Left lung (tissue), 10 donors: ENCODE data around the gene PTP4A2. TPM values are rescaled to one million over a fixed set of nuclear protein-coding genes. Genes with fewer than 3 reads are reported as not detected.

Source experiments
- ATAC-seq: fragments of 200-7000 bp; cut with Tn5 transposase; one replicate; pipeline ENCODE4 v1.9.1; 2020; ENCODE audit warnings: moderate library complexity
- DNase-seq, 4 donors: peaks; one replicate each; pipeline ENCODE4 v3.0.0-alpha.2; 2013 to 2020
- H3K27ac ChIP-seq, 2 donors: fragments of 200-600 bp; sonication (generic) in 1 of 2; one replicate each; pipeline versions ENCODE4 v1.5.0 to v1.8.0; 2020 to 2021
- H3K27me3 ChIP-seq, 2 donors: fragments of 200-600 bp; sonication (generic) in 1 of 2; one replicate each; pipeline versions ENCODE4 v1.5.0 to v1.8.0; 2020 to 2021
- H3K36me3 ChIP-seq, 2 donors: fragments of 200-600 bp; sonication (generic) in 1 of 2; one replicate each; pipeline versions ENCODE4 v1.5.0 to v1.8.0; 2020 to 2021
- H3K4me1 ChIP-seq, 2 donors: fragments of 200-600 bp; one replicate each; pipeline ENCODE4 v1.8.0; 2021
- H3K4me3 ChIP-seq, 2 donors: fragments of 200-600 bp; sonication (generic) in 1 of 2; one replicate each; pipeline versions ENCODE4 v1.5.0 to v1.8.0; 2020 to 2021; ENCODE audit warnings: mild to moderate bottlenecking in 1 of 2
- H3K9me3 ChIP-seq, 2 donors: fragments of 200-600 bp; sonication (generic) in 1 of 2; one replicate each; pipeline versions ENCODE4 v1.5.0 to v1.8.0; 2020 to 2021
- intact Hi-C, 2 donors: fragments of 100-400 bp; cut with DNase I; formaldehyde crosslinking; loops; one replicate each; pipeline versions ENCODE4 v1.11.2 to v1.14.2; 2022
- polyA plus RNA-seq, 6 donors: library from polyadenylated mRNA; unstranded; fragments of 120-200 nt; gene quantifications; one replicate each; pipeline ENCODE4 v1.2.1, GENCODE V29; 2013; ENCODE audit not compliant: insufficient read length in 6 of 6
- total RNA-seq, 2 donors: library from RNA; stranded (reverse); fragmentation: NEBNext Ultra II Directional; extraction: Animal tissue kit (Norgen Biotek cat#: 25700); gene quantifications; one replicate each; pipeline ENCODE4 v1.2.1, GENCODE V29; 2021
- TF ChIP-seq, protein P1 (sequence below), 2 donors: fragments of 200-600 bp; sonication (generic) in 1 of 2; IDR thresholded peaks; one replicate each; pipeline versions ENCODE4 v1.5.0 to v1.8.0; 2021; ENCODE audit warnings: antibody characterized with exemption in 2 of 2
- donor health status: DM: no; HTN: yes; CAD: no.
- donor health status: DM: no; HTN: no; CAD: no.

Gene PTP4A2
- total and polyA plus RNA-seq, 8 donors = 193 to 272 (median 228) TPM

DNA sequence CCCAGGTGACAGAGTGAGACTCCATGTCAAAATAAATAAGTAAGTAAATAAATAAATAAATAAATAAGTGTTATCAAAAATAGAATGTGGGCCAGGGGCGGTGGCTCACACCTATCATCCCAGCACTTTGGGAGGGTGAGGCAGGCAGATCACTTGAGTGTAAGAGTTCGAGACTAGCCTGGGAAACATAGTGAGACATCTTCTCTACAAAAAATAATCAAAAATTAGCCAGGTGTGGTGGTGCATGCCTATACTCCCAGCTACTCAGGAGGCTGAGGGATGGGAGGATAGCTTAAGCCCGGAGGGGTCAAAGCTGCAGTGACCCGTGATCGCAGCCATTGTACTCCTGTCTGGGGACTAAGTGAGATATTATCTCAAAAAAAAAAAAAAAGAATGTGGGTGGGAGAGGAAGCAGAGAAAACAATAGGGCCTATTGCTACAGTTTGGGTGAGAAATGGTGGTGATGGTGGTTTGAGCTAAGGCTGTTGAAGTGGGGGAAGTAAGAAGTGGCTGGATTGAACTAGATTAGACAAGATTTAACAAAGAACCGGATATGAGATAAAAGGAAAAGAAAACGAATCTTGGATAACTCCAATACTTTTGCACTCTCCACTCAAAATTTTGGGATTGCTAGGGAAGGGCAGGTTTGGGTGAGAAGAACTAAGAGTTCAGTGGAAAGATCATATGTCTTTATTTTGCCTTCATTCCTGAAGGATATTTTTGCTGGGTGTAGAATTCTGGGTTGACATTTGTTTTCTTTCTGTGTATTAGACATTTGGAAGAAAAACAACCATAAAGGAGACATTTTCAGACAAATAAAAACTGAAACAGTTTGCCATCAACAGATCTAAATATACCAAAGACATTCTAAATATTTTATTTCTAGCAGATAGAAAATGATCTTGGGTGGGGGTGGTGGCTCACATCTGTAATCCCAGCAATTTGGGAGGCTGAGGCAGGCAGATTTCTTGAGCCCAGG lies 65.2 kb downstream of the PTP4A2 start:
- Histone ChIP-seq H3K27me3 (no peaks in the 10 kb centered on the region), H3K9me3 (no peaks in the 10 kb centered on the region), H3K27ac (no peak overlapping the region), H3K4me1 (no peaks in the 10 kb centered on the region), H3K36me3 (no peaks in the 10 kb centered on the region), H3K4me3 (no peak overlapping the region)
- DNase-seq (no peak), ATAC-seq (no peak)
- intact Hi-C loops = no loop called here
- TF ChIP-seq, protein P1, sequence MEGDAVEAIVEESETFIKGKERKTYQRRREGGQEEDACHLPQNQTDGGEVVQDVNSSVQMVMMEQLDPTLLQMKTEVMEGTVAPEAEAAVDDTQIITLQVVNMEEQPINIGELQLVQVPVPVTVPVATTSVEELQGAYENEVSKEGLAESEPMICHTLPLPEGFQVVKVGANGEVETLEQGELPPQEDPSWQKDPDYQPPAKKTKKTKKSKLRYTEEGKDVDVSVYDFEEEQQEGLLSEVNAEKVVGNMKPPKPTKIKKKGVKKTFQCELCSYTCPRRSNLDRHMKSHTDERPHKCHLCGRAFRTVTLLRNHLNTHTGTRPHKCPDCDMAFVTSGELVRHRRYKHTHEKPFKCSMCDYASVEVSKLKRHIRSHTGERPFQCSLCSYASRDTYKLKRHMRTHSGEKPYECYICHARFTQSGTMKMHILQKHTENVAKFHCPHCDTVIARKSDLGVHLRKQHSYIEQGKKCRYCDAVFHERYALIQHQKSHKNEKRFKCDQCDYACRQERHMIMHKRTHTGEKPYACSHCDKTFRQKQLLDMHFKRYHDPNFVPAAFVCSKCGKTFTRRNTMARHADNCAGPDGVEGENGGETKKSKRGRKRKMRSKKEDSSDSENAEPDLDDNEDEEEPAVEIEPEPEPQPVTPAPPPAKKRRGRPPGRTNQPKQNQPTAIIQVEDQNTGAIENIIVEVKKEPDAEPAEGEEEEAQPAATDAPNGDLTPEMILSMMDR (IDR thresholded peaks at IDR 0.05) = no peak

DNA sequence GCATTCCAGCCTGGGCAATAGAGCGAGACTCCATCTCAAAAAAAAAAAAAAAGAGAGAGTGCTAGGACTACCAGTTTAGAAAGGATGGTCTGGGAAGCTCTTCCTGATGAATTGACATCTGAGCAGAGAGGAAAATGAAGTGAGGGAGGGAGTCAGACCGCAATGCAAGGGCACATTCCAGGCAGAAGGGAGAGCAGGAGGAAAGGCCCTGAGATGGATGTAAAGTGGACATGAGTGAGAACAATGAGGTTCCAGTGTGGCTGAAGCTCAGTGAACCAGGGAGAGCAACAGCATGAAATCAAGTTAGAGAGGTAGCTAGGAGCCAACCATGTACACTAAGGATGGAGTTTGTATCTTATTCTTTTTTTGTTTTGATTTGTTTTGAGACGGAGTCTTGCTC lies 66.5 kb downstream of the PTP4A2 start:
- DNase-seq = no peak
- ATAC-seq = no peak
- Histone ChIP-seq H3K27me3 (no peaks in the 10 kb centered on the region), H3K4me1 (no peaks in the 10 kb centered on the region), H3K36me3 (no peaks in the 10 kb centered on the region), H3K9me3 (no peaks in the 10 kb centered on the region), H3K4me3 (no peak overlapping the region), H3K27ac (no peak overlapping the region)
- intact Hi-C loops = no loop called here
- TF ChIP-seq, protein P1 (IDR thresholded peaks at IDR 0.05) = no peak

DNA sequence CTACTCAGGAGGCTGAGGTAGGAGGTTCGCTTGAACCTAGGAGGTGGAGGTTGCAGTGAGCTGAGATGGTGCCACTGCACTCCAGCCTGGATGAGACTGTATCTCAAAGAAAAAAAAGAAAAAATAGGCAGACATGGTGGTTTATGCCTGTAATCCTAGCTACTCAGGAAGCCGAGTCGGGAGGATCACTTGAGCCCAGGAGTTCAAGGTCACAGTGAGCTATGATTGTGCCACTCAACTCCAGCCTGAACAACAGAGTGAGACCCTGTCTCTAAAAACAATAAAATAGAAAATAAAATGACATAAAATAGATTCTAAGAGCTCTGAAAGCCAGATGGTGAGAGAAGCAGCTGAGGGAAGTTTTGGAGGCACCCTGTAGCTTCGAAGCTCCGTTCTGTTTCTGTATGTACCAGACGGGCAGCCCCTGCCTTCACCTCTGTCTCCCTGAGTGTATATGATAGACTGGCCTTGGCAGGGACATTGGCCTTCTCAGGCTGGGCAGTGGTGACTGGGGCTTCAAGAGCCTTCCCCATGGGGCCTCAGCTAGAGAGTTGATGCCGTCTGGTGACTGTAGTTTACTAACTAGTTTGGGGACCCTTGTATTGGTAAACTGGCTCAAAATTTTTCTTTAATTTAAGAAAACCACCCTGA lies 68.0 kb downstream of the PTP4A2 start:
- intact Hi-C loops = no loop called here
- Histone ChIP-seq H3K4me3 (no peak overlapping the region), H3K9me3 (no peaks in the 10 kb centered on the region), H3K4me1 (no peaks in the 10 kb centered on the region), H3K27ac (no peak overlapping the region), H3K36me3 (no peaks in the 10 kb centered on the region), H3K27me3 (no peaks in the 10 kb centered on the region)
- TF ChIP-seq, protein P1 (IDR thresholded peaks at IDR 0.05) = no peak
- DNase-seq (no peak), ATAC-seq (no peak)

DNA sequence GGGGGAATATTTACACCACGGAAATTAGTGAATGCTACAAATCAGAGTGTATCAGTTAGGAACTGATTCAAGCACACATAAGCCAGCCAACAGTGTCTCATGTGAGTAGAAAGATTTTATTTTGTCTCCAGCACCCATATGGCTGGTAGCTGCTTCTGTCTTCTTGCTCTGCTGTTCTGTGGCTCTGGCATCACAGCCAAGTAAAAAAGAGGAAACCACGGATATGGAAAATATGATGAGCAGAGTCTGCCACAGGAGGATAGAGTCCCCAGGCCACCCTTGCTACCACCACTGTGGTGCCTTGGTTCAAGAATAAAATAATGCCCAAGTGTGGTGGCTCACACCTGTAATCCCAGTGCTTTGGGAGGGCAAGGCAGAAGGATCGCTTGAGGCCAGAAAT lies 68.7 kb downstream of the PTP4A2 start:
- TF ChIP-seq, protein P1 (IDR thresholded peaks at IDR 0.05) = no peak
- H3K4me1 ChIP-seq = no peaks in the 10 kb centered on the region
- intact Hi-C loops = no loop called here
- DNase-seq = no peak
- H3K36me3 ChIP-seq = no peaks in the 10 kb centered on the region
- H3K4me3 ChIP-seq = no peak overlapping the region
- H3K9me3 ChIP-seq = no peaks in the 10 kb centered on the region
- no peak overlapping the region for H3K27ac ChIP-seq
- no peaks in the 10 kb centered on the region for H3K27me3 ChIP-seq
- no peak for ATAC-seq

DNA sequence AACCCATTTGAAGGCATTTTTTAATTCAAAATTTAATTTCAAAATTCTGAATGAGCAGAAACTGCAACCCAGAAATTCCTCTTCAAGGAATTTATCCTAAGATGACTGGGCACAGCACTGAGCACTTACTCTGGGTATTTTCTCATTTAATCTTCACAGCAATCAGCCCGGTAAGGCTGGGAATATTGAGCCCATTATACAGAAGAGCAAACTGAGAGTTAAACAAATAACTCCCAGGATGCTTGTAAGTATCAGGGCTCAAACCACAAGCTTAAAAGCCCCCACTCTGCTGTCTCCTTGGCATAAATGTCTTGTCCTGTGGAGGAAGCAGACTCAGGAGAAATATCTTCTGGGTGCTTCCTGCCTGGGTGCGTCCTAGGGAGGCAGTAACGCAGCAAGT lies 69.3 kb downstream of the PTP4A2 start:
- no peak overlapping the region for H3K4me3 ChIP-seq
- H3K27me3 ChIP-seq = no peaks in the 10 kb centered on the region
- intact Hi-C loops = no loop called here
- H3K36me3 ChIP-seq = no peaks in the 10 kb centered on the region
- ATAC-seq (no peak), DNase-seq (no peak)
- H3K9me3 ChIP-seq = no peaks in the 10 kb centered on the region
- no peak overlapping the region for H3K27ac ChIP-seq
- TF ChIP-seq, protein P1 (IDR thresholded peaks at IDR 0.05) = no peak
- H3K4me1 ChIP-seq = no peaks in the 10 kb centered on the region
